HFF-Myc (cell line): ENCODE measurements around the gene DGKI.
"Not testable (repeated sequence)": the region's sequence is repeated elsewhere in the genome, so short reads cannot be mapped to it uniquely, and the experiment has no call there.

Source experiments
- DNase-seq: peaks from one replicate; pipeline ENCODE4 v3.0.0-alpha.2; 2011; ENCODE audit warnings: low read depth; ENCODE audit errors: extremely low read depth
- H3K4me3 ChIP-seq: replicated peaks from 2 replicates; pipeline ENCODE4 v1.5.1; 2011; ENCODE audit warnings: low read depth, mild to moderate bottlenecking, control low read depth, low read length
- TF ChIP-seq, protein P1 (sequence below): IDR thresholded peaks from 2 replicates; pipeline ENCODE4 v1.5.1; 2012; ENCODE audit warnings: mild to moderate bottlenecking, low read depth, low read length, control low read depth; ENCODE audit errors: missing control alignments

The DGKI gene

GRCh38 chr7:137716061-137716460 lies 130.7 kb downstream of the DGKI start:
- no peak overlapping the region for H3K4me3 ChIP-seq
- no peak for DNase-seq
- TF ChIP-seq, protein P1, sequence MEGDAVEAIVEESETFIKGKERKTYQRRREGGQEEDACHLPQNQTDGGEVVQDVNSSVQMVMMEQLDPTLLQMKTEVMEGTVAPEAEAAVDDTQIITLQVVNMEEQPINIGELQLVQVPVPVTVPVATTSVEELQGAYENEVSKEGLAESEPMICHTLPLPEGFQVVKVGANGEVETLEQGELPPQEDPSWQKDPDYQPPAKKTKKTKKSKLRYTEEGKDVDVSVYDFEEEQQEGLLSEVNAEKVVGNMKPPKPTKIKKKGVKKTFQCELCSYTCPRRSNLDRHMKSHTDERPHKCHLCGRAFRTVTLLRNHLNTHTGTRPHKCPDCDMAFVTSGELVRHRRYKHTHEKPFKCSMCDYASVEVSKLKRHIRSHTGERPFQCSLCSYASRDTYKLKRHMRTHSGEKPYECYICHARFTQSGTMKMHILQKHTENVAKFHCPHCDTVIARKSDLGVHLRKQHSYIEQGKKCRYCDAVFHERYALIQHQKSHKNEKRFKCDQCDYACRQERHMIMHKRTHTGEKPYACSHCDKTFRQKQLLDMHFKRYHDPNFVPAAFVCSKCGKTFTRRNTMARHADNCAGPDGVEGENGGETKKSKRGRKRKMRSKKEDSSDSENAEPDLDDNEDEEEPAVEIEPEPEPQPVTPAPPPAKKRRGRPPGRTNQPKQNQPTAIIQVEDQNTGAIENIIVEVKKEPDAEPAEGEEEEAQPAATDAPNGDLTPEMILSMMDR: no peak

DNA sequence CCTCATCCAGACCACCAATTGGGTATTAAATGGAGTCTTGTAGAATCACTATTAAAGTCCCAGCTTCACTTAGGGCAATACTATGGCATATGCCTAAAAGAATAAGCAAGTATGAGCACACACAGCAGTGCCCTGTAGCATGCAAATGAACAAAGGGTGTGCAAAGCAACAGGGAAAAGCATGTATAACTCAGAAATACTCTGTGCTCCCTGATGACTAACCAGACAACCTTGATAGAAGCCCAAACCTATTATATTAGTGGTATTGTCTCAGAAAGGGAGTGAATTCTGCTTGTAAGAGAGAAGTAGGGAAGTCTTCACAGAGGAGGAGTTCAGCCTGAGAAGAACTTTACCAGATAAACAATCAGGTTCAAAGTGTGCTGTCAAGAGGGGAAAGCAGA lies 131.2 kb downstream of the DGKI start:
- TF ChIP-seq, protein P1: no peak
- no peak overlapping the region for H3K4me3 ChIP-seq
- DNase-seq: no peak

DNA sequence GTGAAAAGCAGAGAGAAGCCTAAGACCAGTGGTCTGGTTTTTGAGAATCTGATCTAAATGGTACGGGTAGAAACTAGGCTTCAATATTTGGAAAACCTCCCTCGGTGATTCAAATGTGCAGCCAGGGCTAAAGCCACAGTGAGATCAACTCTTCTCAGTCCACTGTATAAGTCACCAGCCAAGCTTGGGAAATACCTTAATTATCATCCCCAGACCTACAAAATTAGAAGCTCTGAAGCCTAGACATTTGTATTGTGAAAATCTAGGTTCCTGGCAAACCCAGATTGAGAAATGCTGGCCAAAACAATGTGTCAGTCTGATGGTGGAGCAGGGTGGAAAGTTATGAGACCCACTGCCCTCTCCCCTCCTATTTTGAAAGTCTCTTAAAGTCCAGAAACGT lies 131.7 kb downstream of the DGKI start:
- TF ChIP-seq, protein P1: no peak

DNA sequence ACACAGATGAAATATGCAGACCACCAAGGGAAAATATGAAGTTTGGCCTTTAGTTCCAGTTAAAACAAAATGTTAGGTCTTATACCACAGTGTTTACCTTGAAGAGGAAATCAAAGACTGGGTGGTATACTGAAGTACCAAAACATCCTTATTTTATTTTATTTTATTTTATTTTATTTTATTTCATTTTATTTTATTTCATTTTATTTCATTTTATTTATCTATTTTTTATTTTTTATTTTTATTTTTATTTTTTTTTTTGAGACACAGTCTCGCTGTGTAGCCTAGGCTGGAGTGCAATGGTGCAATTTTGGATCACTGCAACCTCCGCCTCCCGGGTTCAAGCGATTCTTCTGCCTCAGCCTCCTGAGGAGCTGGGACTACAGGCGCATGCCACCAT lies 140.4 kb downstream of the DGKI start:
- H3K4me3 ChIP-seq, DNase-seq: not testable (repeated sequence)

More for the DNA sequence above, 131.7 kb downstream of the DGKI start:
- H3K4me3 ChIP-seq: no peak overlapping the region
- DNase-seq: no peak

GRCh38 chr7:137704723-137705122 lies 142.1 kb downstream of the DGKI start:
- no peak for DNase-seq
- TF ChIP-seq, protein P1: no peak
- no peak overlapping the region for H3K4me3 ChIP-seq

GRCh38 chr7:137703291-137704010 lies 143.3 kb downstream of the DGKI start:
- DNase-seq: peak; percentile 15
- TF ChIP-seq, protein P1: no peak
- no peak overlapping the region for H3K4me3 ChIP-seq

GRCh38 chr7:137696988-137697387 lies 149.8 kb downstream of the DGKI start:
- DNase-seq: no peak
- H3K4me3 ChIP-seq: no peak overlapping the region
- TF ChIP-seq, protein P1: no peak
